Activated CD8-positive, alpha-beta T cell treated with anti-CD3 and anti-CD28 coated beads for 36 hours (primary cell): Measurements from ENCODE around the gene MRPS22. TPM values are rescaled to one million over a fixed set of nuclear protein-coding genes. Genes with fewer than 3 reads are reported as not detected.

Source experiments
- ATAC-seq: fragments of 200-7000 bp; cut with Tn5 transposase; one replicate; pipeline ENCODE4 v1.10.0; 2021; ENCODE audit warnings: mild to moderate bottlenecking, moderate library complexity
- CTCF ChIA-PET: fragments of 350-600 bp; sonication (Branson Sonifier 250); formaldehyde crosslinking; loops from one replicate; lab custom pipeline; 2021; ENCODE audit warnings: antibody characterized with exemption; lab: Charles Lee
- POLR2A ChIA-PET: fragments of 350-600 bp; sonication (Branson Sonifier 250); formaldehyde crosslinking; loops from one replicate; lab custom pipeline; 2021; ENCODE audit warnings: antibody characterized with exemption; lab: Charles Lee
- DNase-seq: peaks from one replicate; pipeline ENCODE4 v3.0.0-alpha.2; 2020
- H3K27ac Mint-ChIP-seq: one replicate; pipeline ENCODE4 v1.8.0; 2021; ENCODE audit warnings: mild to moderate bottlenecking, mixed read lengths
- H3K27me3 Mint-ChIP-seq: one replicate; pipeline ENCODE4 v1.8.0; 2021; ENCODE audit warnings: mixed read lengths
- H3K36me3 Mint-ChIP-seq: one replicate; pipeline ENCODE4 v1.8.0; 2021; ENCODE audit warnings: low read depth, mixed read lengths
- H3K4me1 Mint-ChIP-seq: one replicate; pipeline ENCODE4 v1.8.0; 2021; ENCODE audit warnings: low read depth, mixed read lengths
- H3K4me3 Mint-ChIP-seq: one replicate; pipeline ENCODE4 v1.8.0; 2021; ENCODE audit warnings: mild to moderate bottlenecking, moderate library complexity, mixed read lengths
- H3K9me3 Mint-ChIP-seq: one replicate; pipeline ENCODE4 v1.8.0; 2021; ENCODE audit warnings: mixed read lengths
- intact Hi-C: fragments of 100-400 bp; cut with micrococcal nuclease; formaldehyde crosslinking; loops from one replicate; pipeline ENCODE4 v1.10.0; 2022
- total RNA-seq, 2 experiments: library from RNA; stranded (reverse); gene quantifications; one replicate each; pipeline ENCODE4 v1.2.3, GENCODE V29; 2021
- TF ChIP-seq, protein P1 (sequence below): fragments of 200-600 bp; IDR thresholded peaks from one replicate; pipeline ENCODE4 v1.8.0; 2022; ENCODE audit warnings: antibody characterized with exemption, mild to moderate bottlenecking

MRPS22 gene
- total RNA-seq, 2 experiments from 2014 or later, result 67.4 to 68.9 TPM

DNA sequence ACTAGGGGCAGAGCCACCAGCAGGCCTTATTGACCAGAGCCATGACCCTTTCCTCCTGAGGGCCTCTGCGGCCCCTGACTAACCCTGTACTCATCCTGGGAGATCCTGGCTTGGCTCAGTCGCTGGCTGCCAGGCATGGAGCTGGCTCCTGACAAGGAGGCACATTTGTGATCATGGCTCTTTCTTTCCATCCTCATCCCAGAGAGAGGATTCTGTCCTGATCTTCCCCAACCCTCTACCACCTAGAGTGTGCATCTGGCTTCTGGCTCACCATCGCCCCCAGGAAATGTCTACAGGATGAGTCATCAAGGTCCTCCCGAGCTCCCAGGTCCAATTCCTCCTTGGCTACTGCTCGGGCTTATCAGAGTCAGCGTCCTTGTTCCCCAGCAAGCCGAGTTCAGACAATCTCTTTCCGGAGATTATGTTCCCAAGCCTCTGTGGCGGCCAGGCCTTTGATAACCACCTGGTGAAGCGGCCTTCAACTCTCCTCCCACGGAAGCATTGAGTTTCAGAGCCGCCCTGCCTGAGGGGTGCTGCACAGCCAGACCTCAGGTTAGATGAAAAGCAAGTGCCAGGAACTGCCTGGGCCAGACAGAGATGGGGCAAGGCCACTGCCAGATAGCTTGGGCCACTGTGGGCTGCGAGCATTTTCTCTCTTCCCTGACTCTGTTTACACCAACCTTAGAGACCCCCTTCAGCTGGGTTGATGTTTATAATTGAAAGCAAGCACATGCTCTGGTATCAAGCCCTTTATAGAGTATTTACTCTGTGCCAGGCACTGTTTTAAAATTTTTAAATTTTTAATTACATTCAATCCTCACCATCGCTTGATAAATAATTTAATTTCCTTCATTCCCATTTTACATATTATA, 44.3 kb upstream of the MRPS22 start:
- DNase-seq, result no peak
- intact Hi-C loops, result no loop called here
- Mint-ChIP-seq H3K27me3 (no peaks in the 10 kb centered on the region), H3K4me3 (no peak overlapping the region), H3K4me1 (no peaks in the 10 kb centered on the region), H3K36me3 (no peaks in the 10 kb centered on the region), H3K9me3 (no peaks in the 10 kb centered on the region), H3K27ac (no peak overlapping the region)
- ATAC-seq, result no peak
- TF ChIP-seq, protein P1, sequence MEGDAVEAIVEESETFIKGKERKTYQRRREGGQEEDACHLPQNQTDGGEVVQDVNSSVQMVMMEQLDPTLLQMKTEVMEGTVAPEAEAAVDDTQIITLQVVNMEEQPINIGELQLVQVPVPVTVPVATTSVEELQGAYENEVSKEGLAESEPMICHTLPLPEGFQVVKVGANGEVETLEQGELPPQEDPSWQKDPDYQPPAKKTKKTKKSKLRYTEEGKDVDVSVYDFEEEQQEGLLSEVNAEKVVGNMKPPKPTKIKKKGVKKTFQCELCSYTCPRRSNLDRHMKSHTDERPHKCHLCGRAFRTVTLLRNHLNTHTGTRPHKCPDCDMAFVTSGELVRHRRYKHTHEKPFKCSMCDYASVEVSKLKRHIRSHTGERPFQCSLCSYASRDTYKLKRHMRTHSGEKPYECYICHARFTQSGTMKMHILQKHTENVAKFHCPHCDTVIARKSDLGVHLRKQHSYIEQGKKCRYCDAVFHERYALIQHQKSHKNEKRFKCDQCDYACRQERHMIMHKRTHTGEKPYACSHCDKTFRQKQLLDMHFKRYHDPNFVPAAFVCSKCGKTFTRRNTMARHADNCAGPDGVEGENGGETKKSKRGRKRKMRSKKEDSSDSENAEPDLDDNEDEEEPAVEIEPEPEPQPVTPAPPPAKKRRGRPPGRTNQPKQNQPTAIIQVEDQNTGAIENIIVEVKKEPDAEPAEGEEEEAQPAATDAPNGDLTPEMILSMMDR, result no peak
- POLR2A ChIA-PET, result no interaction called here
- CTCF ChIA-PET, result no interaction called here

GRCh38 chr3:139300416-139300815, 43.4 kb upstream of the MRPS22 start:
- H3K9me3 Mint-ChIP-seq, result no peaks in the 10 kb centered on the region
- H3K27ac Mint-ChIP-seq, result no peak overlapping the region
- DNase-seq (no peak), ATAC-seq (no peak)
- TF ChIP-seq, protein P1, result no peak
- POLR2A ChIA-PET, result no interaction called here
- no peaks in the 10 kb centered on the region for H3K27me3 Mint-ChIP-seq
- H3K4me1 Mint-ChIP-seq, result no peaks in the 10 kb centered on the region
- no peak overlapping the region for H3K4me3 Mint-ChIP-seq
- CTCF ChIA-PET, result no interaction called here
- intact Hi-C loops, result no loop called here
- no peaks in the 10 kb centered on the region for H3K36me3 Mint-ChIP-seq

GRCh38 chr3:139301183-139301582, 42.6 kb upstream of the MRPS22 start:
- H3K27ac Mint-ChIP-seq, result no peak overlapping the region
- ATAC-seq (no peak), DNase-seq (no peak)
- H3K9me3 Mint-ChIP-seq, result no peaks in the 10 kb centered on the region
- CTCF ChIA-PET, result no interaction called here
- H3K4me1 Mint-ChIP-seq, result no peaks in the 10 kb centered on the region
- intact Hi-C loops, result no loop called here
- H3K4me3 Mint-ChIP-seq, result no peak overlapping the region
- TF ChIP-seq, protein P1, result no peak
- H3K27me3 Mint-ChIP-seq, result no peaks in the 10 kb centered on the region
- POLR2A ChIA-PET, result no interaction called here
- no peaks in the 10 kb centered on the region for H3K36me3 Mint-ChIP-seq

GRCh38 chr3:139301654-139302053, 42.2 kb upstream of the MRPS22 start:
- H3K4me3 Mint-ChIP-seq, result no peak overlapping the region
- intact Hi-C loops, result no loop called here
- TF ChIP-seq, protein P1, result no peak

DNA sequence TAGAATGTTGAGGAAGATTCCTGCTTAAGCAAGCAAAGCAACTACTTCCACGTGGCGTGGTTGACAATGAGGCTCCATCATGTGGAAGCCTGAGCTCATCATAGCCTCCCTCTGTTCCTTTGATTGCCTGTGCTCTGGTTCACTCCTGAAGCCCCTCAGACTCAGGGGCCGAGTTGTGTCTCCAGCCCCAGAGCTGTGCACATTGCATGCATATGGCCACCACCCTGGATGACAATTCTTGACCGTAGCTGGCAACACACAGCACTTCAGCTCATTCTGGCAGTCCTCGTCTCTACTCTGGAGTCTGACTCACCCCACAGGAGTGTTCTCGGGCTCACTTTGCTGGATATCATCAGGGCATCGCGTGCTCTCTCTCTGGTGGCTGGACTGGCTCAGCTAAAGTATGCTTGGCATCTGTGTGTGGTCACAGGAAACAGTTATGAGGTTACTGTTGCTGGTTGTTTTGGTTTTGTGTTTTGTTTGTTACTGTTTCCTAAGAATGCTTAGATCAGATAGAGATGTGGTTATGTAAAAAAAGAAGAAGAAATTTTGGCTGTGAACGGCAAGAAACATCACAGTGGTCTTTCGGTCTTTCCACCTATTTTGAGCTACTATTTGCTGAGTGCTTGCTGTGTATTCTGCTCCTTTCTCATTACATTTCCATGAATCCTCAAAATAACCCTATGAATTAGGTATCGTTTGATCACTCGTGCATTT, 41.6 kb upstream of the MRPS22 start:
- Mint-ChIP-seq H3K36me3 (no peaks in the 10 kb centered on the region), H3K27ac (no peak overlapping the region), H3K27me3 (no peaks in the 10 kb centered on the region), H3K4me3 (no peak overlapping the region), H3K4me1 (no peaks in the 10 kb centered on the region), H3K9me3 (no peaks in the 10 kb centered on the region)
- DNase-seq, result no peak
- POLR2A ChIA-PET, result no interaction called here
- CTCF ChIA-PET, result no interaction called here
- ATAC-seq, result no peak
- TF ChIP-seq, protein P1, result no peak
- intact Hi-C loops, result no loop called here

More at GRCh38 chr3:139301654-139302053, 42.2 kb upstream of the MRPS22 start:
- POLR2A ChIA-PET, result no interaction called here
- H3K27ac Mint-ChIP-seq, result no peak overlapping the region
- ATAC-seq (no peak), DNase-seq (no peak)
- H3K4me1 Mint-ChIP-seq, result no peaks in the 10 kb centered on the region
- no peaks in the 10 kb centered on the region for H3K27me3 Mint-ChIP-seq
- no peaks in the 10 kb centered on the region for H3K36me3 Mint-ChIP-seq
- CTCF ChIA-PET, result no interaction called here
- H3K9me3 Mint-ChIP-seq, result no peaks in the 10 kb centered on the region
